Dermis microvascular lymphatic vessel endothelial cell (primary cell): ENCODE measurements around the gene CHSY3. TPM values are rescaled to one million over a fixed set of nuclear protein-coding genes. Genes with fewer than 3 reads are reported as not detected.

Source experiments
- DNase-seq, 2 donors: peaks; one replicate each; pipeline versions ENCODE4 v3.0.0 to v3.0.0-alpha.2; 2010; ENCODE audit warnings: low read depth in 2 of 2
- total RNA-seq: library from RNA; depleted of rRNA; stranded (reverse); fragments of >200 nt; gene quantifications from 2 replicates; pipeline ENCODE4 v1.2.1, GENCODE V29; 2014

The CHSY3 gene
- total RNA-seq = 3.0 and 3.4 TPM in 2 replicates

DNA sequence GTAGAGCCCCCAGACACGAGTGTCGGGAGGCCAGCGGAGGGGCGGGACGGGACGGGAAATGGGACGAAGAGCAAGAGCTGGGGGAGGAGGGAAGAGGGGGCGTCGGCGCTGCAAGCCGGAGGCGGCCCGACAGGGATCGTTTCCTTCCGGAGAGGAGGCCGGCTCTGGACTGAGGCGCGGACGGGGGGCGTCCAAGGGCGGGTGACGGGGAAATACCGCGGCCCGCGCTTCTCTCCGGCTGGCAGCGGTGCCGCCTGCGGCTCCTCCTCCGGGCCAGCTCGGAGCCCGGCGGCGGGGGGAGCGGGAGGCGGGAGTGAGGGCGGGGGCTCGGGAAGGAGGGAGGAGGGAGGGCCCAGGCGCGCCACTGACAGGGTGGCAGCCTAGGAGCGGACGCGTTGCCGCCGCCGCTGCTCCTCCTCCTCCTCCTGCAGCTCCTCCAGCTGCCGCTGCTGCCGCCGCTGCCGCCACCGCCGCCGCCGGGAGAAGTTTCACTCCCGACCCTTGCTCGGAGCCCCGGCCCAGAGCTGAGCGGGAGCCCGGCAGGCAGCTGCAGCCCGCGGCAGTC lies at the start of gene CHSY3:
Gene CHSY3, plus strand, starts transcription at position 364 of the 565 bp plus-strand sequence.
- peak; percentile 15 to 93 for DNase-seq

DNA sequence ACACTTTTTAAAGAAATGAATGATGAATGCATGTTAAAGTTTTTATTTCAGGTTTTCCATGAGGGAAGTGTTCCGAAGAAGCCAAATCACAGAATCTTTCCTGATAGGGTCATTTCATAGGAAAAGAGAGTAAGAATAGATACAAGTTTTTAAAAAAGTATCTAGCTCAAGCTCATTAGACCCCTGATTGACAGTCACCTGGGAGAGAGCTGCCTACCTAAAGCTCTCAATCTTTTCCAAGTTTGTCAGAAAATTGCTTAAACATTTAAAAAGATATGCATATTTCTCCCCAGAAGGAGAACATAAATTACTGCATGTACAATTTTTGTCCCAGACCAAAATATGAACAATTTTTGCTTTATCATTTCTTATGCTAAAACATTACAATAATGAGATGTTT lies 47.9 kb upstream of the CHSY3 start:
- no peak for DNase-seq

DNA sequence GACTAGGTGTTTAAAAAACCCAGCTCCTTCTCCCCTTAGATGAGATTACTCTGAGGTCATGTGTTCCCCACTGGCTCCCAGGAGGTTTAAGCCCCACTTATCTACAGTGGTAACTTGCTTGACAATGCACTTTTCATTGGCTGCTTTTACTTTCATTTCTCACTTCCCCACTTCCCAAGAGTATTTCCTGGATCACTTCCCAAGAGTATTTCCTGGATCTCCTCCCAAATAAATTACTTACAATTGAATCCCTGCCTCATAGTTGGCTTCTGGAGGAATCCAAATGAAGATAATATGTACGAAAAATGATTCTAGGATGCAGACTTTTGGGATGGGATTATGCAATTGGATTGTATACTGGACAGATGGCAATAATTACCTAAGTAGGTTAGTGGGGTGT lies 47.1 kb upstream of the CHSY3 start:
- no peak for DNase-seq

DNA sequence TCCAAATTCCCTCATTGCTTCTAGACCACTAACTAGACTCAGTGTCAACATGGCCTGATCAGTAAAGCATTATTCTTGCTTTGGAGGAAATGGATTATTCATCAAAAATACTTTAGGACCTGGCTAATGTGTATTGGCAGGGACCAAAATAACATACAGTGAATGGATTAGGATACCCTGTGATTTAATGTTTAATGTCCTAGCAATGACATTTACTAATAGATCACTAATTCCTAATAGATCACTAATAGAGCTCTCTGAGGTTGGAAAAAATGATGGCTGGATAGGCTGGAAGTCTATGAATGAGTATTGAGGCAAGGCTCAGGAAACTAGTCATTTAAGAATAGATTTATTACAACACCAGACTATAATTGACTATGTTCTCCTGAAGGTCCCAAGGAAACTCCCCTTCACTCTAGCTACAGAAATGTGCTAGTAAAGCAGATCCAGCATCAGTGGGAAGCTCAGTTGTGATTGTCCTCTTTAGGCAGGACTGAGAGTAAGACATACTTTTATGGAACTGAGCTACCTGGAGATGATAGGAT lies 46.1 kb upstream of the CHSY3 start:
- DNase-seq = no peak

DNA sequence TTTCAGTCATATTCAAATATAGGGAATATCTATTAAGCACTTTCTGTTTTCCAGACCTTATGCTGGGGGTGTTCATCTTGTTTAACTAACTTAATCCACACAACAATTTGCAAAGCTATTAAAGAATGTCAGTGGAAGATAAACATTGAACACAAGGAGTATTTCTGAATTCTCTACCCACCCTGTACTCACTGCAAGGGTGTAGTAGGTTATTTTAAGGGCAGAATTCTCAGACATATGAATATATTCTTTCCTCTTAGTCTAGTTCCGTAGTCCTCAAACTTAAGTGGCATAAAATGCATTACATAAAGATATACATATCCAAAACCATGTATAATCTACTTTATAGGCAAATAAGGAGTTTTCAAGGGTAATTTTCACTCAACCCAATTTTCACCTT lies 19.9 kb upstream of the CHSY3 start:
- DNase-seq = no peak

DNA sequence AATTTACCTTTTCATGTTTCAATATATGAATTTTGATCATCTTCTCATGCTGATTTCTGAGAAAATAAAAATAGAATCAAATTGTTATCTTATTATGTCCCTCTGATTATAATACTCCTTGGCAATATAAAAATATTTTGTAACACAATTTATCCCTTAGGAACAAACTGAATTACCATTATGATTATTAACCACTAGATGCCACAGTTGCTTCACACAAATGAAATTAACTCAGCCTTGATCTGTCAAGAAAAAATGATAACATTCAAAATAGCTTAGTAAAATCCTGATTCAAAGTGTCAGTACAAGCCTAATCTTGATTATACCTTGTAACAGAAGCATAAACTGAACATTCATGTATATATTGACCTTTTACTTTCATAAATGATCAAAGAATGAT lies 4.8 kb upstream of the CHSY3 start:
- DNase-seq = peak; percentile 27 to 59

DNA sequence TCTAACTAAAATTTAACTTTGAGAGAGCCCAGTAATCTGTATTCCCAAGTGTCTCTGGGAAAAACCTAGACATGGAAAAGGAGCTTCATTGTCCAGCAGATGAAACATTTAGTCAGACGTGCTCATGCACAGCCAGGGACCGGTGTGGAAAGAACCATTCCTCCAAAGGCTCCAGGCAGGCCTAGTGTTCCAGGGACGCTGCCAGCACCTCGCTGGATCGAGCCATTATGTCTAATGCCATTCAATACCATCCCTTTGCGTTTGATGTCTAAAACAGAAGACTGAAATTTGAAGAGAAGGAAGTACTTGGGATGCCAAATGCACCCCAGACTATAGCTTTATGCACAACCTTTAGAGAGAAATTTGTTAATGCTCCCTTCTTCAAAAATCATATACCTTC lies 1.4 kb upstream of the CHSY3 start:
- DNase-seq = no peak

DNA sequence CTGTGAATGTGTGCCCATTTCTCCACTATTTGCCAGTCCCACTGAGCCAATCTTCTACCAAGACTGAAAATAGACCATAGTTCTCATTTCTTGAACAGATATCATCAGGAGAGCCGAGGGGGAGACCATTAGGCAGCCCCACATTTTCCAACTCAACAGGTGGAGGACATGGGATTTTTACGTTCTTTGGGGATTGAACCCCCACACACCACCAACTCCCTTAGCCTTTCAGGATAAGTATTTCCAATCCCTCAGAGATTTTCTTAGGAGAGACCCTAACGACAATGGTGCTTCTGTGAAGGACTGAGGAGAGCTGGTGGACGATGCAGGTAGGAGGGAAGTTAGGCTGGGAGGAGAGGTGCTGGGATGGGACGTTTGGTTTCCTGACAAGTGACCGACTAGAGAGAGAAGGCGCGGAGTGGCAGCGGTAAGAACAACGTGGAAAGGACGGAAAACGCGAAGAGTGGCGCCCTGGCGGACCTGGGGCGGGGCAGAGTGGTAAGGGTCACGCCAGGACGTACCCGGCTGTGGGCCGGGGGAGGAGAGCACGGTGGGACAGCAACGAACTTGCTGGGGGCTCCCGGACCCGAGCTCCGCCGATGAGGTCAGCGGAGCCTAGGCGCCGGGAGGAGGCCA lies 681 bp upstream of the CHSY3 start:
- DNase-seq = no peak

DNA sequence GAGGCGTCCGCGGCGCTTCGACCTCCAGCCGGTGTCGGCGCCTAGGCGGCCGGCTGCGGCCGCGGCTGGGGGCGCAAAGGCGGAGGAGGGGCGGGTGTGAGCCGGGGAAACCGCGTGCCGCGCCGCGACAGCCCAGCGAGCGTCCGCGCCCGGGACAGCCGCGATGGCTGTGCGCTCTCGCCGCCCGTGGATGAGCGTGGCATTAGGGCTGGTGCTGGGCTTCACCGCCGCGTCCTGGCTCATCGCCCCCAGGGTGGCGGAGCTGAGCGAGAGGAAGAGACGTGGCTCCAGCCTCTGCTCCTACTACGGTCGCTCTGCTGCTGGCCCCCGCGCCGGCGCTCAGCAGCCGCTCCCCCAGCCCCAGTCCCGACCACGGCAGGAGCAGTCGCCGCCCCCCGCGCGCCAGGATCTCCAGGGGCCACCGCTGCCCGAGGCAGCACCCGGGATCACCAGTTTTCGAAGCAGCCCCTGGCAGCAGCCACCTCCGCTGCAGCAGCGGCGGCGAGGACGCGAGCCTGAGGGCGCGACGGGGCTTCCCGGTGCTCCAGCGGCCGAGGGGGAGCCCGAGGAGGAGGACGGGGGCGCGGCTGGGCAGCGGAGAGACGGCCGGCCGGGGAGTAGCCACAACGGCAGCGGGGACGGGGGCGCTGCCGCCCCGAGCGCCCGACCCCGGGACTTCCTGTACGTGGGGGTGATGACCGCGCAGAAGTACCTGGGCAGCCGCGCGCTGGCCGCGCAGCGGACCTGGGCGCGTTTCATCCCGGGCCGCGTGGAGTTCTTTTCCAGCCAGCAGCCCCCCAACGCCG lies 605 bp downstream of the CHSY3 start:
- DNase-seq = peak in 1 of 2 donors; percentile 12

DNA sequence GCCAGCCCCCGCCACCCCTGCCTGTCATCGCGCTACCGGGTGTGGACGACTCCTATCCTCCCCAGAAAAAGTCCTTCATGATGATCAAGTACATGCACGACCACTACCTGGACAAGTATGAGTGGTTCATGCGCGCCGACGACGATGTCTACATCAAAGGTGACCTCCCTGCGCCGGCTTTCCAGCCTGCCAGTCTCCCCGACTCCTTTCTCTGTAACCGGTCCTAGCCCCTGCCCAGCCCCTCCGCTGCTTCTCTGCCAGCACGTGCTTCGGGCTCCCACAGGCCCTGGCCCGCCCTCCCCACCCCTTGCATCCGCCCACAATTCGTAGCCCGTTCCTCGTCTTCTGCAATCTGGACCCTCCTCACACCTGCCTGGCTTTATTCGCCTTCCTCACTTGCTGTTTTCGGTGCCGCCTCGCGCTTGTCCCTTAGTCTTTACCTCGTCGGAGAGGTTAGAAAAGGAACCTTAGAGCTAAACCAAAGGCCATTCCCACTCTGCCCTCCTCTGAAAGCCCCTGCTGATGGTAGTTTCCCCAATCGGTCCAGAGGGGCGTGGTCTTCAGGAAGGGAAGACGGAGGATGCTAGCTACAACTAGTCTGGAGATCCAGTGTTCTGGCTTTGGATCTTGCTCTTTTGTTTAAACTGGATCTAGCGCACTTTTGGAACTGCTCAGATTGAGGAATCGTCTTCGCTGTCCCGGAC lies 1.4 kb downstream of the CHSY3 start:
- DNase-seq = peak in 1 of 2 donors; percentile 23

DNA sequence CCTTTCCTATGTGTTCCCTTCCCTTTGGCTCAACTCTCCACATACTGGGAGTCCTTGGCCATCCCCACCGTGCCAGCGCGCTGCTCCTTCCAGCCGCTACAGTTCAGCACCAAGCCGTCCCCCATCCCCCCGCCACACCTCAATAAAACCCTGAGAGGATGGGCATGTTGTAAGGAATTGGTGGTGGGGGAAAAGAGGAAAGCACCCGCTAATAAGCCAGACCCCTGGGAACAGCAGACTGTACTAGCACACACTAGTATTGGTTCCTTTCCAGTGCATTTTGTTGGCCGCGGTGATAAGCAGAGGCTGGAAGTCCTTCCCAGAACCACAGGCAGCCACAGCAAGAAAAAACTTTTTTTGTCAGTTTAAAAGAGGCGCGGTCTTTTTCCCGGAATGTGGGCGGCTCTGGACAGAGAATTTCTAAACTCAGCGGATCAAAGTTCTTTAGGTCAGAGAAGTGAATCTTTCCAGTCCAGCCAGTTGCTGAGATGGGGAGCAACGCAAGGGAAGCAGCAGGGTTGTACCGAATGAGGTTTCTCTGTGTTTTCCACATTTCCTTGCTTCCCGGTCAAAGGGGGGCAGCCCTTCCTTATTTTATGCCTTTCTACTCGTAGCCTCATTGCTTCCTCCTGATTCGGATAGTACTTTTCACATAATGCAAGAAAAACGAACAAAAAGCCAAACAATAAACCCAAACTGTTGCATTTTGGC lies 2.1 kb downstream of the CHSY3 start:
- peak in 1 of 2 donors; percentile 40 for DNase-seq

DNA sequence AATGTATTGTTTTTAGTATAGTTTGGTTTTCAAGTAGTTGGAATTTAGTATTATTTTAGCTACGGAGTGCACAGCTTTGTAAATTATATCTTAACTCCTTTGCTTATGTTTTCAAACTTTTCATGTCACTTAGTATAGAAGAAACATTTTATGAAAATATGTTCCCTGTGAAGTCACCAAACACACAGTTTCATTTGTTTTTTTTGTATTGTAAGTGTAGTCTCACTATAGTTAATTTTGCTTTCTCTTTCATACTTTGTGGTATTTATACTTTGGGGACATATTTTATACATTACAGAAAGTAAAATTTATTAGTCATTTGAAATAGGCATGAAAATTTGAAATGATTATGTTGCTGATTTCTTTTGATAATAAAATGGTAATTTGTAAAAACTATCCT lies 5.0 kb downstream of the CHSY3 start:
- no peak for DNase-seq

DNA sequence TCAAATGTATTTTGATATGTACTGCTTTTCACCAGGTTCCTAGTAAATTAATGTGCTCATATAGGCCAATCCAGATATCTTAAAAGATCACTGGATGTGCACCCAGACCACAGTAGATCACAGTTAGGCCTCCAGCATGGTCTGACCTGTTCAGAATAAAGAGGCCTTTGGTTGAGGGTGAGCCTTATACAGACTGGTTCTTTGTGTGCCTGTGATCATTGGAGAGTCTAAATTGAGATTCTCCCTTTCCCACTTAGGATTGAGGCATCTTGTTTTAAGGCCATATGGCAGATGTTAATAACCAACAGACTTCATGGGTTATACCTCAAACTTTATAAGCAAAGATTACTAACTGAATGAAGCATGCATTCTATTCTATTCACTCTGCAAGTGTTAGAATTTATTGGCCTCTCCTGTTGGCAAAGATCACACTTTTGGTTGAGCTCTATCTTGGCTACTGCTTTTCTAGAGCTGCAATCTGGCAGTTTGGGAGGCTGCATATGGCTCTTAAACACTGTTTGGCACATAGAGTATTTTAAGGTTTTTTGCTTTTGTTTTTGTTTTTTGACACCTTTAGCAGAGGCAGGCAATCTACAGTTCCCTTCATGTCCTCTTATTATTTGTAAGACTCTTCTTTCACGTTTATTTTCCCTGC lies 8.5 kb downstream of the CHSY3 start:
- DNase-seq = no peak

DNA sequence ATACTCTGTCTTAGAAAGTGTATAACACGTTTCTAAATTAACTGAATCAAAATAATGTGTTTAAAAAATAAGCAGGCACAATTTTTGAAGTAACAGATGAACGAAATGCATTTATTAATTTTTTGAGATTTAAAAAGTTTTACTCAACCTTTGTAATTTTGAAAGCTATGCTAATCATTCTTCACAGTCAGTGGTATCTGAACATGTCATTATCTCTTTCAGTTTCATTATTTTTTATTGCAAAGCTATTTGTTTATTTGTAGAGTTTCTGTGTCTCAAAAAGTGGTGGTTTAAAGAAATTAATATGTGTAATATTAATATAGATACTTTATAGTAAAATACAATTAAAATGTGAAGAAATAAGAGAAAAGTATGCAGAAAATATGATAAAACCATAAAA lies 11.2 kb downstream of the CHSY3 start:
- no peak for DNase-seq

DNA sequence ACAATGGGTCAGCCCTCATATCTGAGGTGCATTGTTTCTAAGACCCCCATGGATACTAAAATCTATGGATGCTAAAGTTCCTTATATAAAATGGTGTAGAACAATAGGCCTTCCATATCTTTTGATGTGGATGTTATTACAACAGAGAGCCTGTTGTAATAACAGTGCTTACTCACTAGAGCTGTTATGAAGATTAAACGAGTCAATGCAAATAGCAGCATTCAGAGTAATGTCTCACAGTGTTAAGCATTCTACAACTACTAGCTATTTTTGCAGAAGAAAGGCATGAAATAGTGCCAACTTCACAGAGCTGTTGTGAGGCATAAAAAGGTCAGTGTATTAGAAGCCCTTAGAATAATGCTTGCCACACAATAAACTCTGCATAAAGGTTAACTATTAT lies 13.0 kb downstream of the CHSY3 start:
- no peak for DNase-seq

DNA sequence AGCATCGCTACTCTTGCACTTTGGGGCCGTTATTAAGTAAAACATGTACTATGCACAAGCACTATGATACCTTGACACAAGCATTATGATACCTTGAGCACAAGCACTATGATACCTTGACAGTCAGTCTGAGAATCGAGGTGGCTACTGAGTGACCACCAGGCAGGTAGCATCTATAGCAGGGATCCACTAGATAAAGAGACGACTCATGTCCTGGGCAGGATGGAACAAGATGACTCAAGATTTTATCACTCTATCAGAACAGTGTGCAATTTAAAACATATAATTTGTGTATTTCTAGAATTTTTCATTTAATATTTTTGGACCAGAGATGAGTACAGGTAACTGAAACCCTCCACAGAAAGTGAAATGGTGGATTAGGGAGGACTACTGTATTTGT lies 16.9 kb downstream of the CHSY3 start:
- DNase-seq = no peak

DNA sequence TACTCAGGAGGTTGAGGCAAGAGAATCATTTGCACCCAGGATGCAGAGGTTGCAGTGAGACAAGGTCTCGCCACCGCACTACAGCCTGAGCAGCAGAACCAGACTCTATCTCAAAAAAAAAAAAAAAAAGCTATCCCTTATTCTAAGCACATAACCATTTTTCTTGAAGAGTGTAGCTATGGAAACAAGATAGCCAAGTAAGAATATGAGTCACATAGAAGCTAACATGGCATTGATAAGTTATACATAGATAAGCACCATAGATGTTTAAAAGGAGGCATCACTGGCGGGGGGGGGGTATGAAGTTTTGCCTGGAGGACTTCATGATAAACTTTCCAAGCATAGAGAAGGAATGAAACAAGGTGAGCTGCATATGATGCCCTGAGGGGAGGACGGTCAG lies 26.0 kb downstream of the CHSY3 start:
- no peak for DNase-seq

DNA sequence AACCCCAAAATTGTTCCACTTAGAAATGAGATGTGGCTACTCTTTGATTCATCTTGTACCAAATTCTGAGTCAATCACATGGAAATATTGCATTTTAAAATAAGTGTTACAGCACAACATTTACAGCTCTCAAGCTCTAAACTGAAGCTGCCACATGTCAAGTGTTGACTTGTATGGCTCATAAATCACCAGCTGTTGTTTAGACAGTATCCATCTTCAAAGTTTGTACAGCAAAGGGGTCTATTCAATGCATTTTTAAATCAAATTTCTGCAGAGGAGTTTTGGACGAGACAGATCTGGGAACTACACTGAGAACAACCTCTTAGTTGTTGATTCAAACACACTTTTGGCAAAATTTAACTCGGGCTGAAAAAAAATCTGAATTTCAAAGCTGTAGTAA lies 31.4 kb downstream of the CHSY3 start:
- no peak for DNase-seq

DNA sequence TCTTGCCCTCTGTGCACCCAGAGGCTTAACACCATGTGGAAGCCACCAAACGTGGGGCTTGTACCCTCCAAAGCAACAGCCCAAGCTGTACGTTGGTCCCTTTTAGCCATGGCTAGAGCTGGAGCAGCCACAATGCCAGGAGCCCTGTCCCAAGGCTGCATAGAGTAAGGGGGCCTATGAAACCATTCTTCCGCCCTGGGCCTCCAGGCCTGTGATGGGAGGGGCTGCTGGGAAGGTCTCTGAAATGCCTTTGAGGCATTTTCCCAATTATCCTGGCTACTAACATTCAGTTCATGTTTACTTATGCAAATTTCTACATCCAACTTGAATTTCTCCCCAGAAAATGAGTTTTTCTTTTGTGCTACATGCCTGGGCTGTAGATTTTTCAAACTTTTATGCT lies 33.8 kb downstream of the CHSY3 start:
- DNase-seq = no peak

DNA sequence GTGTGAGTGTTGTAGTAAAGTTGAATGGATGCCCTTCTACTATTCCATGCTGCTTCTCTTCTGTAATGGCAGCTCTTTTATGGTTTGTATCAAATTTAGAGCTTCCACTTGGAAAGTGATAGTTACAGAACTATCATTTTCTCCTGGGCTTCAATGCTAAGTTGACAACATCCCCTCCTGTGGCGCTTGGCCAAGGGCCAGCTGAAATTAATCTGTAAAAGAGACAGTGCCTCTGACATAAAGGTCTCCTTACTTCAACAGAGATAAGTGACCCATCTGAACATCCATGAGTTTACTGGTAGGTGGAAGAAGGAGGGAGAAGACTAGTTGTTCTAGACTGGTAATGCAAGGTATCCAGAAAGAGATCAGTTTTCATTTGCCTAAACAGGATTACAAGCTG lies 39.7 kb downstream of the CHSY3 start:
- DNase-seq = no peak

DNA sequence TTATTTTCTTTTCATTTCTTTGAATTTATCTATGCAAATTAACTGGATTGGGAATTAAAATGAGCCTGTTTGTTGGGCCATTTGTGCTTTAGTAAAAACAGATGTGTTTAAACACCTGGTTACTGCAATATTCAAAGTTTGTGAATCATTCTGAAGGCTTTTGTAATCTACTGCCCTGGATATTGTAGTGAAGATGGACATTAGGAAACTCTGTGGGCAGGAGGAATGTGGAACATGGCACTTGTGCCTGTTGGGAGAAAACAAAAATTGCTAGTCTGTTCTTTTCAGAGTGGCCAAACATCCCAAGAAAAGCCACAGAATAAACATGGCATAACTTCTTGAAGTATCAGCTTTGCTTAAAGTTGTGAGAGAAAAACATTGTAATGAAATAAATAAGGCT lies 40.8 kb downstream of the CHSY3 start:
- DNase-seq = no peak
